ENCODE results near the gene FTO. TPM values are rescaled to one million over a fixed set of nuclear protein-coding genes. Genes with fewer than 3 reads are reported as not detected.

The FTO gene
- total and polyA plus RNA-seq, 2 donors from 2014 or later: 22.3 to 116 TPM

- TF ChIP-seq CTCF (IDR thresholded peaks at IDR 0.05; ENCODE audit: borderline replicate concordance, extremely low read depth, insufficient read depth): no peak
- Histone ChIP-seq H3K4me1 (ENCODE audit: control insufficient read depth in 2 of 3, insufficient read depth in 2 of 3, low read depth in 1 of 3, low read length in 3 of 3) (no peaks in the 10 kb centered on the region), H3K9ac (ENCODE audit: low read length in 3 of 3) (no peak overlapping the region), H3K27ac (ENCODE audit: low read depth in 2 of 2, low read length in 2 of 2) (no peak overlapping the region), H3K36me3 (ENCODE audit: control insufficient read depth in 2 of 3, insufficient read depth in 3 of 3, low read length in 3 of 3) (peaks cover 0 to 3% (median 0%) of the 10 kb centered on the region in 3 donors), H3K4me3 (ENCODE audit: low read length in 3 of 3) (no peak overlapping the region), H3K9me3 (ENCODE audit: control insufficient read depth in 2 of 3, insufficient read depth in 1 of 3, low read length in 3 of 3) (no peaks in the 10 kb centered on the region), H3K27me3 (ENCODE audit: control insufficient read depth, insufficient read depth, low read length) (no peaks in the 10 kb centered on the region)
- DNase-seq (no peak), FAIRE-seq (no peak)
- intact Hi-C loops (cut with DNase I): no loop called here
Observed at GRCh38 chr16:53933407-53933806, 229.5 kb downstream of the FTO start.

GRCh38 chr16:53936052-53936451 is 232.1 kb downstream of the FTO start:
- Histone ChIP-seq H3K4me1 (ENCODE audit: control insufficient read depth in 2 of 3, insufficient read depth in 2 of 3, low read depth in 1 of 3, low read length in 3 of 3) (no peaks in the 10 kb centered on the region), H3K27me3 (ENCODE audit: control insufficient read depth, insufficient read depth, low read length) (no peaks in the 10 kb centered on the region), H3K4me3 (ENCODE audit: low read length in 3 of 3) (no peak overlapping the region), H3K36me3 (ENCODE audit: control insufficient read depth in 2 of 3, insufficient read depth in 3 of 3, low read length in 3 of 3) (peaks cover 0 to 3% (median 0%) of the 10 kb centered on the region in 3 donors), H3K9ac (ENCODE audit: low read length in 3 of 3) (no peak overlapping the region), H3K27ac (ENCODE audit: low read depth in 2 of 2, low read length in 2 of 2) (no peak overlapping the region), H3K9me3 (ENCODE audit: control insufficient read depth in 2 of 3, insufficient read depth in 1 of 3, low read length in 3 of 3) (no peaks in the 10 kb centered on the region)
- no peak for TF ChIP-seq CTCF (IDR thresholded peaks at IDR 0.05; ENCODE audit: borderline replicate concordance, extremely low read depth, insufficient read depth)
- intact Hi-C loops (cut with DNase I): no loop called here
- FAIRE-seq (no peak), DNase-seq (no peak)

- Histone ChIP-seq H3K9me3 (ENCODE audit: control insufficient read depth in 2 of 3, insufficient read depth in 1 of 3, low read length in 3 of 3) (no peaks in the 10 kb centered on the region), H3K9ac (ENCODE audit: low read length in 3 of 3) (no peak overlapping the region), H3K27ac (ENCODE audit: low read depth in 2 of 2, low read length in 2 of 2) (no peak overlapping the region), H3K4me1 (ENCODE audit: control insufficient read depth in 2 of 3, insufficient read depth in 2 of 3, low read depth in 1 of 3, low read length in 3 of 3) (no peaks in the 10 kb centered on the region), H3K4me3 (ENCODE audit: low read length in 3 of 3) (no peak overlapping the region), H3K36me3 (ENCODE audit: control insufficient read depth in 2 of 3, insufficient read depth in 3 of 3, low read length in 3 of 3) (peaks cover 0 to 3% (median 0%) of the 10 kb centered on the region in 3 donors), H3K27me3 (ENCODE audit: control insufficient read depth, insufficient read depth, low read length) (no peaks in the 10 kb centered on the region)
- TF ChIP-seq CTCF (IDR thresholded peaks at IDR 0.05; ENCODE audit: borderline replicate concordance, extremely low read depth, insufficient read depth): no peak
- intact Hi-C loops (cut with DNase I): no loop called here
- FAIRE-seq (no peak), DNase-seq (no peak)
Observed at GRCh38 chr16:53936529-53936928, 232.6 kb downstream of the FTO start.

Data from kidney (tissue), 14 donors.